ENCODE measurements around the gene NRXN3. TPM values are rescaled to one million over a fixed set of nuclear protein-coding genes. Genes with fewer than 3 reads are reported as not detected.

The NRXN3 gene
- total and polyA plus RNA-seq, 2 donors (not counting 1 experiment from before 2014, with no cell fraction given) = 0.83 to 34.6 TPM

DNA sequence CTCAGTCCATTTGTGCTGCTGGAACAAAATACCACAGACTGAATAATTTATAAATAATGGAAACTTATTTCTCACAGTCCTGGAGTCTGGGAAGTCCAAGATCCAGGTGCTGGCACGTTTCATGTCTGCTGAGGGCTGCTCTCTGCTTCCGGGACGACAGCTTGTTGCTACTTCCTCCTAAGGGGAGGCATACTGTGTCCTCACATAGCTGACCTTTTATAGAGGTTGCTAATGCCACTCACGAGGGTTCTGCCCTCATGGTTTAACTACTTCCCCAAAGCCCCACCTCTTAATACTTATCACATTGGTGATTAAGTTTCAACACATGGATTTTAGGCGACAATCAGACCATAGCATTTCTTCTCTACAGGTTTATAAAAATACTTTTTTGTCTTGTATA lies 411.1 kb downstream of the NRXN3 start:
- H3K9me3 ChIP-seq (ENCODE audit: control insufficient read depth, insufficient read depth, low read depth, low read length) = no peaks in the 10 kb centered on the region
- H4K20me1 ChIP-seq (ENCODE audit: control insufficient read depth, extremely low read depth, insufficient read depth, low read length) = no peaks in the 10 kb centered on the region
- H3K4me2 ChIP-seq (ENCODE audit: extremely low read depth, insufficient read depth, low read length) = no peak overlapping the region
- no peak for DNase-seq (ENCODE audit: low read depth in 2 of 2)
- H3K27me3 ChIP-seq (ENCODE audit: control insufficient read depth, insufficient read depth, low read length) = no peaks in the 10 kb centered on the region
- no peak overlapping the region for H2AFZ ChIP-seq (ENCODE audit: low read length)
- H3K79me2 ChIP-seq (ENCODE audit: control insufficient read depth, insufficient read depth, low read length) = no peaks in the 10 kb centered on the region
- H3K4me1 ChIP-seq (ENCODE audit: control insufficient read depth, extremely low read depth, insufficient read depth, low read length) = no peaks in the 10 kb centered on the region
- H3K36me3 ChIP-seq (ENCODE audit: control insufficient read depth, insufficient read depth, low read length) = no peaks in the 10 kb centered on the region
- TF ChIP-seq, protein P1, sequence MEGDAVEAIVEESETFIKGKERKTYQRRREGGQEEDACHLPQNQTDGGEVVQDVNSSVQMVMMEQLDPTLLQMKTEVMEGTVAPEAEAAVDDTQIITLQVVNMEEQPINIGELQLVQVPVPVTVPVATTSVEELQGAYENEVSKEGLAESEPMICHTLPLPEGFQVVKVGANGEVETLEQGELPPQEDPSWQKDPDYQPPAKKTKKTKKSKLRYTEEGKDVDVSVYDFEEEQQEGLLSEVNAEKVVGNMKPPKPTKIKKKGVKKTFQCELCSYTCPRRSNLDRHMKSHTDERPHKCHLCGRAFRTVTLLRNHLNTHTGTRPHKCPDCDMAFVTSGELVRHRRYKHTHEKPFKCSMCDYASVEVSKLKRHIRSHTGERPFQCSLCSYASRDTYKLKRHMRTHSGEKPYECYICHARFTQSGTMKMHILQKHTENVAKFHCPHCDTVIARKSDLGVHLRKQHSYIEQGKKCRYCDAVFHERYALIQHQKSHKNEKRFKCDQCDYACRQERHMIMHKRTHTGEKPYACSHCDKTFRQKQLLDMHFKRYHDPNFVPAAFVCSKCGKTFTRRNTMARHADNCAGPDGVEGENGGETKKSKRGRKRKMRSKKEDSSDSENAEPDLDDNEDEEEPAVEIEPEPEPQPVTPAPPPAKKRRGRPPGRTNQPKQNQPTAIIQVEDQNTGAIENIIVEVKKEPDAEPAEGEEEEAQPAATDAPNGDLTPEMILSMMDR (conservative IDR thresholded peaks at IDR 0.05 in 1 of 2, IDR thresholded peaks at IDR 0.05 in 1 of 2; ENCODE audit: low read depth in 1 of 2, low read length in 2 of 2) = no peak
- TF ChIP-seq EZH2 (IDR thresholded peaks at IDR 0.05; ENCODE audit: low read length, missing control alignments) = no peak
- H3K4me3 ChIP-seq (replicated peaks in 1 of 4; ENCODE audit: control extremely low read depth in 1 of 4, insufficient read depth in 1 of 4, low read depth in 3 of 4, low read length in 4 of 4) = no peak overlapping the region
- no peak overlapping the region for H3K27ac ChIP-seq (ENCODE audit: insufficient read depth, low read length)
- no peak overlapping the region for H3K9ac ChIP-seq (ENCODE audit: insufficient read depth, low read length)

DNA sequence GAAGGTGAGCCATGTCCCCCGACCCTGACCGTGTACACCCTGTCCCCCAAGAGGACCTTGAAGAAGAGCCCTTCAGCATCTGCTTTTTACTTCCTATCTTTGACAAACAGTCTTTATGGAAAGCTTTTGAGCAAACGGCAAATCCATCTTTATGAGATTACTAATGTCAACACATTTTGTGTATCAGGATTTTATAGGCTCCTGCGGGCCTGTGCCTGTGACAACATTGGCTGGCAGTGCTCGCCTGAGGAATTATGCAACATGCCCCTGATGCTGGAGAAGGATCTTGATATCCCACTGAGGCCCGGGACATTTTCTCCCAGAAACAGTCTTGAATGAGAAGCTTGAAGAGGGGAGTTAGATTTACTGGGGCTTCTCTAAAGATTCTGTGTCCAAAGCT lies 416.5 kb downstream of the NRXN3 start:
- no peaks in the 10 kb centered on the region for H4K20me1 ChIP-seq (ENCODE audit: control insufficient read depth, extremely low read depth, insufficient read depth, low read length)
- H3K9ac ChIP-seq (ENCODE audit: insufficient read depth, low read length) = no peak overlapping the region
- H3K27me3 ChIP-seq (ENCODE audit: control insufficient read depth, insufficient read depth, low read length) = no peaks in the 10 kb centered on the region
- no peak for TF ChIP-seq EZH2 (IDR thresholded peaks at IDR 0.05; ENCODE audit: low read length, missing control alignments)
- TF ChIP-seq, protein P1 (conservative IDR thresholded peaks at IDR 0.05 in 1 of 2, IDR thresholded peaks at IDR 0.05 in 1 of 2; ENCODE audit: low read depth in 1 of 2, low read length in 2 of 2) = no peak
- no peaks in the 10 kb centered on the region for H3K4me1 ChIP-seq (ENCODE audit: control insufficient read depth, extremely low read depth, insufficient read depth, low read length)
- H3K79me2 ChIP-seq (ENCODE audit: control insufficient read depth, insufficient read depth, low read length) = no peaks in the 10 kb centered on the region
- H3K36me3 ChIP-seq (ENCODE audit: control insufficient read depth, insufficient read depth, low read length) = no peaks in the 10 kb centered on the region
- H3K4me3 ChIP-seq (replicated peaks in 1 of 4; ENCODE audit: control extremely low read depth in 1 of 4, insufficient read depth in 1 of 4, low read depth in 3 of 4, low read length in 4 of 4) = no peak overlapping the region
- H3K9me3 ChIP-seq (ENCODE audit: control insufficient read depth, insufficient read depth, low read depth, low read length) = no peaks in the 10 kb centered on the region
- no peak overlapping the region for H3K27ac ChIP-seq (ENCODE audit: insufficient read depth, low read length)
- H2AFZ ChIP-seq (ENCODE audit: low read length) = no peak overlapping the region
- no peak overlapping the region for H3K4me2 ChIP-seq (ENCODE audit: extremely low read depth, insufficient read depth, low read length)
- no peak for DNase-seq (ENCODE audit: low read depth in 2 of 2)

DNA sequence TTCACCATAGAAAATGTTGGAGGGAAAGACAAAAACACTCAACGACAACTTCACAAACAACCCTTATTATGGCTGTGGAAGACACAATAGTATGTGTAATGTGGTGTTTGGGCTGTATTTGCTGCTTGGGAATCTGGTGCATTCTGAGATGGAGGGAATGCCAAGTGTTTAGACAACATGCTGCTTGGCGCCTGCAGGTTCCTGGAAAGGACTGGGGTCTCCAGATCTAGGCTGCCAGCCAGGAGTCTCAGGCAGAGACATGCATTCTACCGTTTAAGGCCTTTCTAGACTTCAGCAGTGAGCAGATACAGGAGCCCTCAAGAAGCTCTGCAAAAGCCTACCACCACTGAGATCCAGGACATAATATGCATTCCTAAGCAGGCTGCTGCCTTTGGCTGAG lies 418.7 kb downstream of the NRXN3 start:
- H3K27ac ChIP-seq (ENCODE audit: insufficient read depth, low read length) = no peak overlapping the region
- H3K4me2 ChIP-seq (ENCODE audit: extremely low read depth, insufficient read depth, low read length) = no peak overlapping the region
- H2AFZ ChIP-seq (ENCODE audit: low read length) = no peak overlapping the region
- no peaks in the 10 kb centered on the region for H3K36me3 ChIP-seq (ENCODE audit: control insufficient read depth, insufficient read depth, low read length)
- no peak overlapping the region for H3K4me3 ChIP-seq (replicated peaks in 1 of 4; ENCODE audit: control extremely low read depth in 1 of 4, insufficient read depth in 1 of 4, low read depth in 3 of 4, low read length in 4 of 4)
- H3K9me3 ChIP-seq (ENCODE audit: control insufficient read depth, insufficient read depth, low read depth, low read length) = no peaks in the 10 kb centered on the region
- DNase-seq (ENCODE audit: low read depth in 2 of 2) = no peak
- H4K20me1 ChIP-seq (ENCODE audit: control insufficient read depth, extremely low read depth, insufficient read depth, low read length) = no peaks in the 10 kb centered on the region
- TF ChIP-seq EZH2 (IDR thresholded peaks at IDR 0.05; ENCODE audit: low read length, missing control alignments) = no peak
- H3K27me3 ChIP-seq (ENCODE audit: control insufficient read depth, insufficient read depth, low read length) = no peaks in the 10 kb centered on the region
- no peaks in the 10 kb centered on the region for H3K79me2 ChIP-seq (ENCODE audit: control insufficient read depth, insufficient read depth, low read length)
- no peaks in the 10 kb centered on the region for H3K4me1 ChIP-seq (ENCODE audit: control insufficient read depth, extremely low read depth, insufficient read depth, low read length)
- H3K9ac ChIP-seq (ENCODE audit: insufficient read depth, low read length) = no peak overlapping the region

Measured in fibroblast of lung (primary cell).